HG03558 (cell line): ENCODE data around the gene FBXO31.
"Not testable (repeated sequence)": the region's sequence is repeated elsewhere in the genome, so short reads cannot be mapped to it uniquely, and the experiment has no call there.

ENCODE experiments used
- ATAC-seq: cut with Tn5 transposase; IDR thresholded peaks from one replicate; pipeline ENCODE4 v1.9.1; 2021; ENCODE audit warnings: moderate number of reproducible peaks; ENCODE audit not compliant: unreplicated experiment; ENCODE audit errors: extremely low read depth

Gene FBXO31

DNA sequence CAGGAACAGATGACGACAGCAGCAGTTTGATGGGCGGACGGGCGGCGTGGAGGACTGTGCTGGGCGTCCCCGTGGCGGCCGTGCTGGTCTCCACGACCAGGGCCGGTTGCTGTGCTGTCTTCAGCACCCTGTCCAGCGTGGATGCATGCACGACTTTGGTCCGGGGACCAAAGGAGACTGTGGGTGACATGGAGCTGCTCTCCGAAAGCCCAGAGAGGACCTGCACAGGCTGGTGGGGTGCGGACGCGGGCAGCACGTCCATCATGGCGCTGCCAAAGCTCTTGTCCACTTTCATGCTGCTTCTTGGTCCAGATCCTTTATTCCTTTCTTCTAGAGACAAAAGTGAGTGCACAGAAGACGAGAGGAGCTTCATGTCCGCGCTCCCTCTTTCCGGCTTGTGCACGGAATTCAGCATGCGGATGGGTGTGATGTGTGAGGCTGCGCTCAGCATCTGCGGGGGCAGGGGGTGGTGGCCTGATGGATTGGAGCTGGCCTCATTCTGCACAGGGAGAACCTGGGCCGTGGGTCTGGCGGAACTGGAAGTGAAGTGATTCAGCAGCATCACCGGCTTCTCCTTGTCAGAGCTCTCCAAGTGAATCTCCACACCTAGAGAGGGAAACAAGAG lies 28.9 kb upstream of the FBXO31 start:
- no peak for ATAC-seq

DNA sequence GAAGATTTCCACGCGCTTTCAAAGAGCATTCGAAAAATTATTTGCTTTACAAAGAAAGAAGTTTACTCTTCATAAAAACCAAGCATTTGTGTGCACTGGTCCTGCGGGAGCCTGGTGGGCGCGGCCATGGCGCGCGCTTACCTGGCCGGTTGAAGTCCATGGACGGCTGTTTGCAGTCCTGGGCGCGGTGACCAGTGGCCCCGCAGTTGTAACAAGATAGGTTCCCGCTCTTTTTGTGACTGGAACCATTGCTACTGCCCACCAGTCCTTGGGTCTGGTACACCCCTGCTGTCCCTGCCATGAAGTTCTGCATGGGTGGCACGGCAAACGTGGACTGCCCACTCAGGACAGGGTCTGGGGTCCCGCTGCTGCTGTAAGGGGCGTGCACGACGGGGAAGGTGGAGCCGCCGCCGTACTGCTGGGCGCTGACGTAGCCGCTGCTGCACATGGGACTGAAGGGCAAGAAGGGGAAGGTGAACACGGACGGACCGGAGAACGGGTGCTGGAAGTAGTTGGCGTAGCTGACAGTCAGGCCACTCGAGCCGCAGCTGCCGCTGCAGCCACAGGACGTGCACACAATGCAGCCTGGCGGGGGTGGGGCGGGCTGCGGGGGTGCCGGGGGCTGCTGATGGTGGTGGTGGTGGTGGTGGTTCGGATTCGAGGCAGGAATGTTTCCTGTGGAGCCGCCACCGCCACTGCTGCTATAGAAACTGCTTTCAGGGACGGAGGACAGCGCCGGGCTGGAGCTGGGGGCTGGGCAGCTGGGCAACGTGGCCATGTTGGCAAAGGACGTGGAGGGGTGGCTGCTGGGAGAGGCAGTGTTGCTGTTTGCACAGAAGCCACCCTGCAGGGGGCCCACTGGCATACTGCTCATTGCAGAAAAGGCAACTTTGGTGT lies 28.0 kb upstream of the FBXO31 start:
- no peak for ATAC-seq

DNA sequence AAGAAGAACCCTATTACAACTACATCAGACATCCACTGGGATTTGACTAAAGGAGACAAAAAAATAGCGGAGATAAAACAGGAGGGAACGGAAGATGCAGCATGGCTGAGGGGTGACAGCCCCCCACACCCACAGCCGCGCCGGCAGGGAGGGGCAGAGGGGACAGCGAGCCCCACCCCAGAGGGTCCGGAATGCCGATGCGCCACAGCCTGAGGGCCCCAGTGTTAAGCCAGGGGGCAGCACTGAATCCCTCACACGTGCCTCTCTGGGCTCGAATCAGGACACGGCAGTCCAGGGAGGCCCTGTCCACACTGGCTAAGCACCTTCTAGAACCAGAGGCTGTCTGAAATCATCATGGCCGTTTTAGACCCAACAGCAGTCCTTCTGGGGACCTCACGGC lies 27.4 kb upstream of the FBXO31 start:
- no peak for ATAC-seq

DNA sequence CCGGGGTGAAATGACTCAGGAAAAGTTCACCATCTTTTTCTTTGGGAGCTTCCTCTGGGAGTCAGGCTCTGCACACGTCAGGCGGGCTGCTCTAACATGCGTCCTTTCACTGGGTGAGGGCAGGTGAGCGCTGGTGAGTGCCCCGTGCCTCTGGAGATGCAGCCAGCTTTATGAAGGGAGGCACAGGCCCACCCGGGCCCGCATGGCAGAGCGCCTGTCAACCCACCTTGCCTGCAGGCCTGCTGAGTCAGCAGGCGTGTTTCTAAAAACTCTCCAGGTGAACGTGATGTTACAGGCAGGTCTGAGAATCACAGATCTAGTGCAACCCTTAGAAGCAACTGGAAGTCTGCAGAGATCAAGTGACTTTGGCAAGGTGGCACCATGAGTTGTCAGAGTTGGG lies 27.0 kb upstream of the FBXO31 start:
- ATAC-seq, result no peak

DNA sequence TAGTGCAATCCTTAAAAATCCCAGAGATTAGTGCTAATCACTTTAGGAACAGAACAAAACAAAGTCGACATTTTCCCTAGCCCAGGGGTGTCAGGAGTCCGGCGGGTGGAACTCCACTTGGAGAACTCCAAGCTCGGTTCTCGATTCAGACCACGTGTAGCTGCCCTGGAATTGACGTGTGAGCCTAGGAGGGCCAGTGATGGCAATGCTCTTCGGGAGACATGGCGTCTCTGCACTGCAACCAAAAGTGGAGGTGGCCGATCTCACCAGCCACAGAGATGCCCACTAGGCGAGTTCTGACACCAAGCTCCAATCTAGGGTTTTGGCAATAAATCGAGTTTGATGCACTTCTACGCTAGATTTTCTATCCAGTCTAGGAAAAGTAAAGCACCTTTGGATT lies 26.2 kb upstream of the FBXO31 start:
- ATAC-seq, result no peak

DNA sequence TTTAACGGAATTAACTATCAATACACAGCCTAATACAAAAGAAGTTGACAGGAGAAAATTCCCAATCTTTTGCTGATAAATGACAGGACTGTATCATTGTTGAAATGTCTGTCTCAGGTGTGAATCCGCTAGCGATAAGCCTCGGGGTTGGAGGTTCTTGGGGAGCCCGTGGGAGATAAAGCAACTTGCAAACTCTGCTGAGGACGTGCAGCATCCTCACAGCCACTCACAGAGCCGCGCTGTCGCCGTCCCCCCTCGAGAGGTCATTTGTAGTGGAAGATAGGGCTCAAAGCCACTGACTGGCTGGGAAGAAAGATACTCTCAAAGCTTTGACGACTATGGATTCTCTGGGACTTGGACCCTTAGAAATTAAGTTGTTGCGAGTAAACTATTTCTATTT lies 25.6 kb upstream of the FBXO31 start:
- no peak for ATAC-seq

DNA sequence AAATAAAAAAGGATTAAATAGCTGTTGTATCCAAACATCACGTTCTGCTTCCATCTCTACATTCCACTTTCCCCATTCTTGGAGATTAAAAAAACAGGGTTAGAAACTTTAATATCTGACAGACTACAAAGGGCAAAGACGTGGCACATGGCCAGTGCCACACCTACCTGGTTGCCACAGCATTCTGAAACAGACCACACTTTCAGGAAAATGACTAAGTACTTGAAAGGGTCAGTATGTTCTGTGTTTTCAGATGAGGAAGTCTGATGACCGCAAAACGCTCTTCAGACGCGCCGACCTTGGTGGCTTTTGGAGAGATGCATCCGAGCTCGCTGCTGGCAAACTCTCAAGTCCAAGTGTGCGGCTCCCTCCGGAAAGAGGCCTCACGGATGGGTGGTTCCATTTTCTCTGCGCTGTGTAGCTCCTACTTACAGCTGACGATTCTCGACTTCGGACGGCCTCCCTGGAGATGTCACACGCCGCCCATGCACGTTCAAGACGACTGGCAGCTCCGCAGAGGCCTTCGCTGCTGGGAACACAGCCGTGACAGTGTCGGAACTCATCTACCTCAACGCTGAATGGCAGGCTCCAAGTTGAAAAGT lies 24.0 kb upstream of the FBXO31 start:
- ATAC-seq, result no peak

DNA sequence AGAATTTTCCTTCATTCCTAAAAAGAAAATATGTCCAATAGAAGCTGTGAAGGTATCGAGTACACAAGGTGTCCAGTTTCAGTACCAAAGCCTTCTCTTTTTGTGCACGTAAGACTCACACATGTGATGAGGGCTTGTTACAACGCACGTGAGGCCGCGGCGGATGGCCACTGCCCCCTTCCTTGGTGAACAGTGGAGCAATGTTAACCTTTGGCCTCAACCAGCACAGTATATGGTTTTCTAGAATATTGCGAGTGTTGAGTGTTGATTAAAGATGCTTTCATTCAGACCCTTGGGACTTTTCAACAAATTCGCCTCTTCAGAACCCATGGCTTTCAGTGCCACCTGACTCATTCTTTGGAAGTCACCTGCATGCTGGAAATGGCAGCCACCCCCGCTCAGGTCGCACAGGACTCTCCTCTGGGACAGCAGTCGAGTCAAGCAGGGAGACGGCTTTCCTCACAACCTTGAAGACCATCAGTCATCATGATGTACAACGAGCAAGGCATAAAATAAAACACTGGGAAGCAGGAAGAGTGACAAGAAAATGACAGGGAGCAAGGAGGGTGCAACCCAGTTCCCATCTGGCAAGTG lies 23.0 kb upstream of the FBXO31 start:
- no peak for ATAC-seq

DNA sequence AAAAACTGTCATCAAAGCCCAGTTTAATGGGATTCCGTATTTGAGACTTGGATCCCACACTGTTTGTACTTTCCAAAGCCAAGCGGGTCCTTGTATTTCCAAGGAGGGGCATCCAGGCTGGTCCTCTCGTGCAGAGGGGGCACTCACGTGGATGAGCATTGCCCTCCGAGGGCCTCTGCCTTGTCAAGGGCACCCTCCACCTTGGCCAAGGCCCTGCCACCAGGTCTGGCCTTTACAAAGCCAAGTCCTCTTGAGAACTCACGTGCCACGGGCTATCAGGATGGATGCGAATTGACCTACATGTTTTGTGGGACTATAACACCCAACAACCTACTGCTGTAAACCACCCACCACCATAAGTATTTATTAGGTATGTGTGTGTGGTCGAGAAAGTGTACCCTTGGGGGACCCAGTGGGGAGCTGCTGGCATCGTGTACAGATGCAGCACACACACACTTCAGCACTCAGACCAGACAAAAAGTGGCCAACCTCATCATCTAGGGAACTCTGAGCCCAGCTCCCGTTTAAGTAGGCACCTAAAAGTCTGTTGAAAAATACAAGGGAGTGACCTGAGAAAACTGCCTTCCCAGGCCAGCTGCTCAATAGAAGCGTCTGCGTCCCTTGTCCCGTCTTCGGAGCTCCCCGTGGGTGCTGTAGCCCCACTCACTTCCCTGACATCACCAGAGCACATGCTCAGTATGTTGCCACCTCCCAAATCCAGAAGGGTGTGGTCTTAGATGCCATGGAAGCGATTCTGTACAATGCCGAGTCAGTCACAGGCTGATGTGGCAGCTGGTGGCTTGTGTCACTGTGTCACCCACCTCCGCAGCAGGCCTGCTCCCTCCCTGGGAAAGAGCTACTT lies 21.4 kb upstream of the FBXO31 start:
- ATAC-seq, result no peak

DNA sequence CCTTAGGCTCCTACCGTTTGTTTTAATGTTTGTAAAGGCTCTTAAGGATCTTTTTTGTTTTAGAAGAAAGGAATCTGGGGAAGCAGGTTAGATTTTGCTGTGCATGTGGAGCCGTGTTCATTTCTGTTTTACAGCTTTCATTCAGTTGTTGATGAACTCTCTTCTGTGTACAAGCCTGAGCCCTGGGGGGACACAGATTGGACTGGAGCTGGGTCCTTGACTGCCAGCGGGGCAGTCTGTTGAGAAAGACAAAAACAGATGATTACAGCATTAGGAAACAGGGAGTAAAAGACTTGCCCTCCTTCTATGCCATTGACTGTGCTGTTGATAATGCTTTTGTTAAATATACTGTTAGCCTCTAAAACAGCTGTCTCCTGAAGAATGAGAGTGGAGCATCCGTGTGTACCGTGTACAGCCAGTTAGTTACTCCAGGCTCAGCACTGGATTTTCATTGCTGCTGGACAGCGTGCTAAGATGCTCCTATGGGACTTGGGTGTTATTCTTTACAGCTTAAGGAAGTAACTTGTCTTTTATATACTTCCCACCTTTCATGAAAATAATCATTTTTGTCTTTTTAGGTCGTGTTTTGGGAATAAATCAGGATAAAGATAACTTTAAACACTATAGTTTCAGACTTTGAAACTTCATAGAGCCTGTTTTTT lies 11.7 kb upstream of the FBXO31 start:
- ATAC-seq, result no peak

DNA sequence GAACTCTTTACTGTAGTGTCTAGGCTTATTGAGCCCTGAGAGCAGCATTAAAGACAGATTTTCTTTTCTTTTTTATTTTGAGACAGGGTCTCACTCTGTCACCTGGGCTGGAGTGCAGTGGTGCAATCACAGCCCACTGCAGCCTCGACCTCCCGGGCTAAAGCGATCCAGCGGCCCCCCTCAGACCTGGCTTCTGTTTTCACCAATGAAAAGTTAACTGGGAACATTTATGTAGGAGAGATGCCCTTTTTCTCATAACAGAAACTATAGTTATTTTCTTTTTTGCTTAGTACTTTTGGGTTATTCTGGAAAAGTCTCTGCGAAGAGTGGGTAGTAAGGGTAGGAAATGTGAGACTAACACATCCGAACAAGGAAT lies 10.1 kb upstream of the FBXO31 start:
- no peak for ATAC-seq

DNA sequence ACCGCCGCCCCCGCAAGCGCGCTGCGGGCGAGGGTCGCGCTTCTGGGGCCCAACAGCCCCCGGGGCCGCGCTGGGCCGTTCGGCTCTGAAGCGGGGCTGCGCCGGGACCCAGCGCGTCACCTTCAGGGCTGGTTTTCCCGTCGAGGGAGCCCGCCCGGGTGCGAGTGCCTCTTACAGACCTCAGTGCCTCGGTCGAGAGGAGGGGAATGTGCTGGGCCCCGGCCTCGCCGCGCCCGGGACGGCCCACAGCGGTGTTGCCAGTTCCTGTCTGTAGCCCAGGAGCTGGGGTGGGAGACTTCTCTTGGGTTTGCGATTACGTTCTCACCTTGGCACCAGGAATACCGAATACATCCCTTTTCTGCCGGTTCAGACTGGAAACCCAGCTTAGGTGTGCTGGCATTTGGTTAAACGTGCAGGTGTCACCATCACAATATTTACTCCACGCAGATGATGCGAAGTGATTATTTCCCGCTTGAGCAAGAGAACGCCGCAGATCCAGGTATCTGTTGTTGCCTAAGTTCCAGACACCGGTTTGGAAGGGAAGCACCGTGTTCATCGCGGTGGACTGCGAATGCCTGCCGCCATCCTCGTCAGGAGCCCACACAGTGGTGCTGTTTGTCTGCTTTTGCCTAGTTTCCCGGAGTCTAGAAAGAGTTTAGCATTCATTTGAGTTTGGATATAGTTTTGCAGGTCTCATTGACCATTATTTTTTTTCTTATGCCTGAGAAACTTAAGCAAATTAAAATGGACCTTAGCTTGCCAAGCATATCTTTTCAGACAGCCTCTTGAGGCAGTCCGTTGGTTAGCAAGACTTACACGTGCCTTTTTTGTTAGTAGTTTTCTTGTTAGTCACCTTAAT lies 9.5 kb upstream of the FBXO31 start:
- ATAC-seq, result no peak

DNA sequence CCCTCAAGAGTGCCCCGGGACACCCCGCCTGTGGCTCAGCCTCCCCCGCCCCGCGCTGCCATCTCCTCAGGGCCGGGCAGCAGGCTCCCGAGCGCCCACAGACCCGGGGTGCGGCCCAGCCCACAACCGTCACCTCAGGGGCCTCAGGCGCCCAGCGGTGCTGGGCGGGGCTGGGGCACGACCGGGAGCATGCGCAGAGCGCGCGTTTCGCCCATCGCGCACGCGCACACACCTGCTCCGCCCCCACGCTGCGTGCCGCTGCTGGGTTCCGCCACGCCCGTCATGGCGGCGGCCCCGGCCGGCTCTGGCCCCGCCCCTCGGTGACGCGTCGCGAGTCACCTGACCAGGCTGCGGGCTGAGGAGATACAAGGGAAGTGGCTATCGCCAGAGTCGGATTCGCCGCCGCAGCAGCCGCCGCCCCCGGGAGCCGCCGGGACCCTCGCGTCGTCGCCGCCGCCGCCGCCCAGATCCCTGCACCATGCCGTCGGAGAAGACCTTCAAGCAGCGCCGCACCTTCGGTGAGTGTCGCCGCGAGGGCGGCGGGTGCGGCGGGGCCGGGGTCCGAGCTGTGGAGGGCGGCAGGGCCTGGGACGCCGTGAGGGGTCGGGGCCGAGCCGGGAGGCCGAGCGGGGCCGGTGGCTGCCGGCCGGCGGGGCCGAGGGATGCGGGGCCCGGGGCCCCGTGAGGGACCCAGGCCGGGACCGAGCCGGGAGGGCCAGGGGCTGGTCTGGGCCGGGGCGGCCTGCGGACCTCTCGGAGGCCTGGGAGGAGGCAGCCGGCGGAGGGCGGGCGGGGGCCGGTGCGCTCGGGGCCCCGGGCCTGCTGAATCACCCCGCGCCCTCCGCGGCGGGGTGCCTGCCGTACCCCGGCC lies 8.6 kb upstream of the FBXO31 start, which contains the start of gene MAP1LC3B:
TSS of gene MAP1LC3B (plus strand) at position 387 of the 871 bp plus-strand sequence. CDS start at position 479, 92 bp downstream.
- peak; percentile 36 for ATAC-seq

DNA sequence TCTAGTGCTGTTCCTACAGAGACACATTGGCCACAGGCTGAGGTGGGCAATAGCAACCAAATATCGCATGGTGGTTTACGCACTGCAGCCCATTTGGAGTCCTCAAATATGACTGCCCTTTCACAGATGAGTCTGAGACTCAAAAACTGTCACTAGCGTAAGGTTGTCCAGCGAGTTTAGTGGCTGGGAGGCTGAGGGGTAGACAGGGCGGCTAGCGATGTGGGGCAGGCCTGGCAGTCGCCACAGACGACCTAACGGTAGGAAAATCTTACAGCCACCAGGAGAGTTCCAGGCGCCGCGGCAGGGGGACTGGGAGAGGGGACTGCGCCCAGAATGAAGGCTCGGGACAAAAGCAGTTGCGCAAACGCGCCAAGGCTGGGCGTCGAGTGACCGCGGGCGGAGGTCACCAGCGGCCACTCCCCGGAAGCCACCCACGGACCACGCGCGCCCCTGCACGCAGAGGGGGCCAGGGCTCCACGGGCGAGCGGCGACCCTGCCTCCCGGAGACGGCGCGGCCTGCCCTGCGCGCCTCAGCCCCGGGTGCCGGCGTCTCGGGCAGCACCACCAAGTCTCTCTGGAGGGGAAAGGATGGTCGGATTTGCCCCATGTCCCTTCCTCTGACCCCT lies 7.9 kb upstream of the FBXO31 start:
- ATAC-seq, result peak; percentile 2

DNA sequence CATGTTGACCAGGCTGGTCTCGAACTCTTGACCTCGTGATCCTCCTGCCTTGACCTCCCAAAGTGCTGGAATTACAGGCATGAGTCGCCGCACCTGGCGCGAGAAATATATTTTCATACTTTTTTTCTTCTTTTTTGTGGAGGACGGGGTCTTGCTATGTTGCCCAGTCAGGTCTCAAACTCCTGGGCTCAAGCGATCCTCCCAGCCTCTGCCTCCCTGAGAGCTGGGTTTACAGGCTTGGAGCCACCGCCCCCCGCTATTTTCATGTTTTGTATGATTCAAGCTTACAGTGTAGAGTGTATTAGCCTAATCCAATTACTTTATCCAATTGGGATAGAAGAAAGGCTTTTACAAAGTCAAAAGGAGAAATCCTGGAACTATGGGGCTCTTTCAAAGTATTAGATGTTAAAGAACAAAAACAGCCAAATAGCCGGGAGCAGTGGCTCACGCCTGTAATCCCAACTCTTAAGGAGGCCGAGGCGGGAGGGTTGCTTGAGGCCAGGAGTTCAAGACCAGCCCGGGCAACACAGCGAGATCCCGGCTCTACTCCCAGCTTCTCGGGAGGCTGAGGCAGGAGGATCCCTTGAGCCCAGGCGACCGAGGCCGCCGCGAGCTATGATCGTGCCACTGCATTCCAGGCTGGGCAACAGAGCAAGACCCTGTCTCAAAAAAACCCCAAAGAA lies 7.2 kb upstream of the FBXO31 start:
- no peak for ATAC-seq

DNA sequence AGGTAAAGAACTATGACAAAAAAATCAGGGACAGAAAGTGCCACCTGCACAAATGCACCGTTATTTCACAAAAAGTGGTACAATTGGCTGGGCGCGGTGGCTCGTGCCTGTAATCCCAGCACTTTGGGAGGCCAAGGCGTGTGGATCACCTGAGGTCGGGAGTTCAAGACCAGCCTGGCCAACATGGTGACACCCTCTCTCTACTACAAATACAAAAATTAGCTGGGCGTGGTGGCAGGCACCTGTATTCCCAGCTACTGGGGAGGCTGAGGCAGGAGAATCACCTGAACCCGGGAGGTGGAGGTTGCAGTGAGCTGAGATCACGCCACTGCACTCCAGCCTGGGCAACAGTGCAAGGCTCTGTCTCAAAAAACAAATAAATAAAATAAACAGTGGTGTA lies 6.3 kb upstream of the FBXO31 start:
- not testable (repeated sequence) for ATAC-seq

DNA sequence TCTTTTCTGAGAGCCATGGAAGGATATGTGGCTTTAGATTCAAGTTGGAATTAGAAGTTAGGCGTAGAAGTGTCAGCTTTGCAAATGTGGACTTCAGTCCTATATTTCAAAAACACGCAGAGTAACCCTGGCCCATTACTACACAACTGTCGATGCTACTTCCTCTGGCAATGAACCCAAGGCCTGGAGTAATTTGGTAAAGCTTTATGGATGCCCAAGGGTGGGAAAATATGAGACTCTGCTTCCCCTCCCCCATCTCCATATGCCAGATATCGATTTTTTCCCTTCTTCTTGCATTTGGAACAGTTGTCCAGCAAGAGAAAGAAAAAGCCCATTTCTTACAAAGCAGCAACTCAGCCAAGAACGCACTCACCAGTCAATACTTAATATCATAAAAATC lies 5.7 kb upstream of the FBXO31 start:
- no peak for ATAC-seq
